GM18499 (cell line): ENCODE measurements around the gene CAVIN1.
"Not testable (repeated sequence)": the region's sequence is repeated elsewhere in the genome, so short reads cannot be mapped to it uniquely, and the experiment has no call there.

Experiments
- ATAC-seq: cut with Tn5 transposase; IDR thresholded peaks from one replicate; pipeline ENCODE4 v1.9.1; 2021; ENCODE audit warnings: moderate number of reproducible peaks; ENCODE audit not compliant: insufficient read depth, unreplicated experiment

CAVIN1 gene

GRCh38 chr17:42436391-42436790, 13.3 kb upstream of the CAVIN1 start:
- ATAC-seq = no peak

- ATAC-seq = no peak
These were observed 8.7 kb upstream of the CAVIN1 start for GRCh38 chr17:42431758-42432161.

DNA sequence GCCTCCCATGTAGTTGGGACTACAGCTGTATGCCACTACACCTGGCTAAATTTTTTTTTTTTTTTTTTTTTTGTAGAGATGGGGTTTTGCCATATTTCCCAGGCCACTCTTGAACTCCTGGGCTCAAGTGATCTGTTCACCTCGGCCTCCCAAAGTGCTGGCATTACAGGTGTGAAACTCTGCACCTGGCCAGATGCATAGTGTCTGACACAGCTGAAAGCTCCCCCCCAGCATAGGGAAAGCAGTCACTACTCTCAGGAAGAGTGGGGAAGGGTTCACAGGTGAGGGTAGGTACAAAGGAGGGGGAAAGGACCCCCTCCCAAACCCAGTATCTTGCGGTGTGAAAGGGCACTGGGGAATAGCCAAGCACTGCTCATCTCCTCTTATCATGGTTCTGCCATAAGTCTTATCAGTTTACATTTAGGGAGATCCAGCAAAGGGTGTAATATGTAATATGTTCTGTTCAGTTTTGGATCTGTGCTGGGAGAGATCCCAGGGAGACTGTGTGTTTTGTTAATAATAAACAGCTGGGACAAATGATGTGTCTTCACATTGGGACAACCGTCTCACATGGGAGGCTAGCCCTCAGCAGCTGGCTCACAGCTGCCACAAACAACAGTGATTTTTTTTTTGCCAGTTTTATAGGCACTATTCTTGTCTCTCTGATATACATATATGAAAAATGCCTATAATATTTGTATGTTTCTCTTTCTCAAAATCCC, 6.8 kb upstream of the CAVIN1 start:
- no peak for ATAC-seq

DNA sequence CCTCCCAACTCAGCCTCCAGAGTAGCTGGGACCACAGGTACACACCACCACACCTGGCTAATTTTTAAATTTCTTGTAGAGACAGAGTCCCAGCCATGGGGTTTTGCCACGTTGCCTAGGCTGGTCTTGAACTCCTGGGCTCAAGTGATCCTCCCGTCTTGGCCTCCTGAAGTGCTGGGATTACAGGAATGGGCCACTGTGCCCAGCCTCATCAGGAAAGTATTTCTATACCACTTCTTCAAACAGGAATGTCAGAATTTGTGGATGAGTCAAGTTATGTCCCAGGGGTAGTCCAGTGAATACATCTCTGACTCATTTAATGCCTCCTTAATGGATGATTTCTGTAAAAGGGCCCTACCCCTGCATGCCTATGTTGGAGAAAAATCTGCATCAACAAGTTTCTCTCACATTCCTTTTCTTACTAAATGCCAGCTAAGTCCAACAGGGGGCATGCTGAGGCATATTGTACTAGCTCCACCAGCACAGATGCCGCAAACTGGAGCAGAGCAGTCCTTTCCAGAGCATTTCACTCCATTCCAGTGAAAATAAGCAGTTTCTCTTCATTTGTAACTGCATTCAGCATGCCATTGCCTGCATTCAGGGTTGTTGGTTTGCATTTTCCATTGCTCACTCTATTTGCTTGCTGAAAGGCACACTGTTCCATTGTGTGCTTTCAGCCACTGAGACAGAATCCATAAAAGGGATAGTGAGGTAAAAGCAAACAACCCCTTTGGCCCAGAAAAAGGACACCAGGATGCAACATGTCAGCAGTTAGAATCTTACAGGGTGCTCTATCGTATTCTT, 5.3 kb upstream of the CAVIN1 start:
- ATAC-seq = no peak

DNA sequence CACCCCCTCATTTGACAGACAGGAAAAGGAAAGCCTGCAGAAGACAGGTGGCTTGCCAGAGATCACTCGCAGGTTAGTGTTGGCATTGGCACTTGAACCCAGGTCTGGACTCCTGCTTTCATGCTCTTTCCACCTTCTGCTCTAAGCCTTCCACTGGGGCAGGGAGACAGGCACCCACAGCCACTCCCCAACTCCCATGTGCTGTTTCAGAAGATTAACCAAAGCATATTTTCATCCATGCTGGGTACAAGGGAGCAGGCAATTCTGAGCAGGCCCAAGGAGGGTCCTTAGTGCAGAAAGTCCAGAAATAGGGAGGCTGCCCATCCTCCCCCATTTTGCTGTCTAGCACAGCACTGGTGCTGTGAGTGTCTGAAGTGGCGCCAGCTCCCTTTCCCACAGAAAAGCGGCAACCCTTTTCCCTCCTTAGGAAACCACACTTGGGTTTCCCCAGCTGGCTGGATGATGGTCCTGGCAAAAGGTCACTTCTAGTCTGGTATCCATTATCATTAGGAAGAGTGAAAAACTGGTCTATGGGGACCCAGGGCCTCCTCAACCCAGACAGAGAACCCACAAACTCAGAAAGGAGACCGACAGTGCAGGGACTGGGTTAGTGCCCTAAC, 2.0 kb upstream of the CAVIN1 start:
- ATAC-seq = no peak

DNA sequence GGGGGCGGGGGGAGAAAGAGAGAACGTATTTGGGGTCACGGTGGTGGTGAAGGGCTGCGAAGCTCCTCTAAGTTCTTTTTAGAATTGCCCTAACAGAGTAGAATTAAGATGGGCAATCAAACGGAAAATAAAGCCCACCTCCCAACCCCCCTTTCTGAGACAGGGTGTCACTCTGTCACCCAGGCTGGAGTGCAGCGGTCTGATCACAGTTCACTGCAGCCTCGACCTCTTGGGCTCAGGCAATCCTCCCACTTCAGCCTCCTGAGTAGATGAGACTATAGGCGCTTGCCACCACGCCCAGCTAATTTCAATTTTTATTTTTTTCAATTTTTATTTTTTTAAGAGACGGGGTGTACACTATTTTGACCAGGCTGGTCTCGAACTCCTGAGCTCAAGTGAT, 710 bp upstream of the CAVIN1 start:
- no peak for ATAC-seq

DNA sequence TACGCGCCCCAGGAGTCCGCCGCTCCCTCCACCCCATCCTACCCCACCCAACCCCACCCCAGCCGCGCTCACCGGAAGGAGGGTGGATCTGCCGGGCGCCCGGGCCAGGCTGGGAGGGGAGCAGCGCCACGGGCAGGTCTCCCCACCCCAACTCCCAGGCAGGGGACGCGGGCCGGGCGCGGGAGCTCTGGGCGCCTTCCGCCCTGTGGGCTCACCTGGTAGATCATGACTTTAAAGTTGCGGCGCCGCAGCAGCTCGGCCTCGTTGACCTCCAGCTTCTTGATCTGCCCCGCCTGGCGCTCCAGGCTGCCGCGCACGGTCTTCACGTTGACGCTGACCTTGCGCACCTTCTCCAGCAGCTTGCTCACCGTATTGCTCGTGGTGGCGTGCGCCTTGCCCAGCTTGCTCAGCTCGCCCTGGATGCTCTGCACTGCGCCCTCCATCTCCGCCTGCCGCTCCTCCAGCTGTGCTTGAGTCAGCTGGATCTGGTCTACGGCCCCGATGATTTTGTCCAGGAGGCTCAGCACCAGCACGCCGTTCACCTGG, 571 bp downstream of the CAVIN1 start:
- no peak for ATAC-seq

GRCh38 chr17:42421507-42422338, 1.3 kb downstream of the CAVIN1 start:
- ATAC-seq = no peak

DNA sequence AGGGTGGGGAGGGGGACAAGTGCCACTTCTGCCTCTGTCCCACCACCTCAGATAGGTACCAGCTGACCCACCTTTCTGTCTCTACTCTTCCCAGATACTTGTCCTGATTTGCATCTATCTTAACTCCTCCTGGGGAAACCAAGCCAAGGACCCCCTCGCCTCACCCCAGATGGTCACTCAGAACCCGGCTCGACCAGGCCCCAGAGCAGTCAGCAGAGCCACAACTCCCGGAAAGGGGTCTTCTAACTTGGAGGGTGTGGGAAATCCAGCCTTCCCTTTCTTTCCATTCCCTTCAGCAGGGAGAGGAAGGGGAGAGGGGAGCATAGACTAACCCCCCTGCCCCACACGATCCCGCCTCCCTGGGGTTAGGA, 1.9 kb downstream of the CAVIN1 start:
- ATAC-seq = no peak

DNA sequence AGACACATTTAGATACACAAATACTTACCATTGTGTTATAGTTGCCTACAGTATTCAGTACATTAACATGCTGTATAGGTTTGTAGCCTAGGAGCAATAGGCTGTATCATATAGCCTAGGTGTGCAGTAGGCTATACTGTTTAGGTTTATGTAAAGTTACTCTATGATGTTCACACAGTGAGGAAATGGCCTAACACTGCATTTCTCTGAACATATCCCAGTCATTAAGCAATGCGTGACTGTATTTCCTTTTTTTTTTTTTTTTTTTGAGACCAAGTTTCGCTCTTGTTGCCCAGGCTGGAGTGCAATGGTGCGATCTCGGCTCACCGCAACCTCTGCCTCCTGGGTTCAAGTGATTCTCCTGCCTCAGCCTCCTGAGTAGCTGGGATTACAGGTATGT, 5.1 kb downstream of the CAVIN1 start:
- not testable (repeated sequence) for ATAC-seq

GRCh38 chr17:42414704-42415409, 8.2 kb downstream of the CAVIN1 start:
- ATAC-seq = no peak

DNA sequence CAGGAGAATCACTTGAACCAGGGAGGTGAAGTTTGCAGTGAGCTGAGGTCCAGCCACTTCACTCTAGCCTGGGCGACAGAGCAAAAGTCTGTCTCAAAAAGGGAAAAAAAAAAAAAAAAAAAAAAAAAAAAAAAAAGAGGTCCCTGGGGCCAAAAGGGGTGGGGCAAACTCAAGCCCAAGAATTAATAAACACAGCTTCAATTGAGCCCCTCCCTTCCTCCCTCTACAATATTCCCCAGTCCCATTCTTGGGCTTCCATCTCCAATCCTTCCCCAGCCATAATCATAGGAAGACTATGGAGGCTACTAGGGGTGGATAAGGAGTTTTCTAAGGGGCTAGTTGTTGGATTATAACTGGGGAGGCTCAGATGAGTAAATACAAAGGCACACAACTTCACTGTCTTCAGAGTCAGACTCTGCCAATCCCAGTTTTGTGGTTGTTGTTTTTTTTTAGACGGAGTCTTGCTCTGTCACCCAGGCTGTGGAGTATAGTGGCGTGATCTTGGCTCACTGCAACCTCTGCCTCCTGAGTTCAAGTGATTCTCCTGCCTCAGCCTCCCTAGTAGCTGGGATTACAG, 9.5 kb downstream of the CAVIN1 start:
- no peak for ATAC-seq

DNA sequence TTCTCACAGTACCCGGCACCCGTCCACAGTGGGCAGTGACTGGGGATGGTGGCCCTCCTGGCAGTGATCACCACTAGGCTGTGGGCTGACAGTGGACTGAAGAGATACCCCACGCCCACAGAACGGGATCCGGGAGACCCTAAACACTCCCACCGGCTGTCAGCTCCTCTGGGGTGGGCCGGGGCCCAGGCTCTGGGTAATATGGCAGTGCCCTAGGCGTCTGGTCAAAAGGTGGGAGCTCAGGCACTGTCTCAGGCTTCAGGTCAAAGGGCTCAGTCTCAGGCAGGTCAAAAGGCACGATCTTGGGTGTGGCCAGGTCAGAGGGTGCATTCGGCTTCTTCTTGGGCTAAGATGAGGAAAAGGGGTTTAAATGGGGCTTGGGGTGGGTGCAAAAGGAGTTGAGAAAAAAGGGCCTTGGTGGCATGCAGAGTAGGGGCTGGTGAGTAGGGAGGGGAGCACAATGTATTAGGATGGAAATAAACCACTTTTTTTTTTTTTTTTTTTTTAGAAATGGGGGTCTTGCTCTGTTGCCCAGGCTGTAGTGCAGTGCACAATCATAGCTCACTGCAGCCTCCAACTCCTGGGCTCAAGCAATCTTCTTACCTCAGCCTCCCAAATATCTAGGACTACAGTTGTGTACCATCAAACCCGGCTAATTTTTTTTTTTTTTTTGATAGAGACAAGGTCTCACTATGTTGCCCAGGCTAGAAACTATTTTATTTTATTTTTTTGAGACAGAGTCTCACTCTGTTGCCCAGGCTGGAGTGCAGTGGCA, 11.0 kb downstream of the CAVIN1 start:
- ATAC-seq = no peak

GRCh38 chr17:42411361-42411760, 11.7 kb downstream of the CAVIN1 start:
- ATAC-seq = no peak

GRCh38 chr17:42410319-42410685, 12.8 kb downstream of the CAVIN1 start:
- no peak for ATAC-seq

DNA sequence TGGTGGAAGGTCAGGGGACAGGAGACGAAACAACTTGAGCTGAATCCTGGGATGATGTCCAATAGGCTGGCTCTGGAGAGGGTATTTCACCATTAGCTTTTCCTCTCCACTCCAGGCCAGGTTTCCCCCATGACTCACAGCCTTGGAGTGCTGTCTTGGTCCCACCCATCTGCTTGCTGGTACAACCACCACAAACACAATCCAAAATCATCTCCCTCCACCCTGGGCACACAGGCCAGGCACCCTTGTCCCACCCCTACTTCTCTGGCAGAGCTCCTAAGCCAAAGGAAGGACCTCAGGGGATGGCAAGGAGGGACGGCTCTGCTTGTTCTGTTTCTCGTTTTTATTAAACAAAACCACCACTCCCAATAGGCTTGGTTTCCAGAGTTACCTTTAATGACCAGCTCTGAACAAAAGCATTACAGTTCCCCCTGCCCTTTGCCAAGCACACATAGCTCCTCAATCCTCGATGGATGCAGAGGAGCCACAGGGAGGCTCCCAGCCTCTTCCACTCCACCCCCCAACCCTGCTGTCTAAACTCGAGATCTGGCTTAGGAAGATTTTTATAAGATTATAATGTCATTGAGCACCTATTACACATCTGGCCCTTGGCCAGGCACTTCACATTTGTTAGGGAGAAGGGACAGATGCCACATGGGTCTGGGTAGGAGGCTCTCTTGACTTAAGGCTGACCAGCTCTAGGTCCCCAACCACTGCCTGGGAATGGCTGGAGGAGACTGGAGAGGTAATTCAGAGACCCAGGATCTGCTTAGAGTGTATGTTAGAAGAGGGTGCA, 13.3 kb downstream of the CAVIN1 start:
- ATAC-seq = no peak

DNA sequence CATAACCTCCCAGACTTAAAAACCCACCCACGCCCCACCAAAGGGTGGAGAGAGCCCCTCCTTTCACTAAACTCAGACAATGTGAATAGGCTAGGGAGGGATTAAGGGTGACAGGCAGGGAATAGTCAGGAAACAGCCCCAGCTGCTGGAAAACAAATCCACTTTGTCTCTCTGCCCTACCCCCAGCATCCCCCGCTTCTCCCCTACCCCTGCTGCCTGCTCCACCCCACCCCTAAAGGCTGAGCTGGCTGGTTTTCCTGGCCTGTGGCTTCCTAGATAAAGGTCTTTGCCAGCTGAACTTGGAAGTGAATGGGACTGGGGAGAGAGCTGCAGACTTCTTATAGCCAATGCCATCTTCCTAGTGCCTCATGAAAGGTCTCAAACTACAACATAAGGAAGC, 15.0 kb downstream of the CAVIN1 start:
- no peak for ATAC-seq

GRCh38 chr17:42407289-42407836, 15.7 kb downstream of the CAVIN1 start:
- ATAC-seq = no peak
